MM.1S (cell line): Measurements from ENCODE around the gene FNDC5.

Source experiments
- DNase-seq: peaks from one replicate; pipeline ENCODE4 v3.0.0-alpha.2; 2015
- H2AFZ ChIP-seq: fragments of 300-600 bp; sonication (generic); 2 replicates; pipeline ENCODE4 v1.6.0; 2016; ENCODE audit warnings: antibody characterized with exemption, low read length
- H3F3A ChIP-seq: fragments of 300-600 bp; sonication (generic); 2 replicates; pipeline ENCODE4 v1.6.1; 2016; ENCODE audit warnings: mild to moderate bottlenecking, antibody characterized with exemption, low read length, moderate library complexity, mixed read lengths; ENCODE audit not compliant: insufficient read depth
- H3K27ac ChIP-seq: fragments of 300-600 bp; sonication (generic); 2 replicates; pipeline ENCODE4 v1.5.1; 2016; ENCODE audit warnings: mild to moderate bottlenecking, low read length
- H3K27me3 ChIP-seq: fragments of 300-600 bp; sonication (generic); replicated peaks from 2 replicates; pipeline ENCODE4 v1.6.0; 2016; ENCODE audit warnings: low read length; ENCODE audit not compliant: insufficient read depth
- H3K36me3 ChIP-seq: fragments of 300-600 bp; sonication (generic); replicated peaks from 2 replicates; pipeline ENCODE4 v1.6.1; 2016; ENCODE audit warnings: mild to moderate bottlenecking, low read length, mixed read lengths; ENCODE audit not compliant: insufficient read depth
- H3K4me1 ChIP-seq: fragments of 300-600 bp; sonication (generic); 2 replicates; pipeline ENCODE4 v1.6.1; 2016; ENCODE audit warnings: low read length, mixed read lengths
- H3K4me2 ChIP-seq: fragments of 300-600 bp; sonication (generic); 2 replicates; pipeline ENCODE4 v1.6.0; 2016; ENCODE audit warnings: low read depth, low read length
- H3K4me3 ChIP-seq: fragments of 300-600 bp; sonication (generic); 2 replicates; pipeline ENCODE4 v1.5.1; 2016; ENCODE audit warnings: low read length, mixed read lengths
- H3K79me2 ChIP-seq: fragments of 300-600 bp; sonication (generic); 2 replicates; pipeline ENCODE4 v1.6.1; 2016; ENCODE audit warnings: mixed run types, low read length, mixed read lengths
- H3K9ac ChIP-seq: fragments of 300-600 bp; sonication (generic); 2 replicates; pipeline ENCODE4 v1.6.1; 2016; ENCODE audit warnings: low read length, mixed read lengths
- H3K9me2 ChIP-seq: fragments of 300-600 bp; sonication (generic); replicated peaks from 2 replicates; pipeline ENCODE4 v1.6.1; 2016; ENCODE audit warnings: mild to moderate bottlenecking, low read length, mixed read lengths; ENCODE audit not compliant: insufficient read depth
- H3K9me3 ChIP-seq: fragments of 300-600 bp; sonication (generic); replicated peaks from 2 replicates; pipeline ENCODE4 v1.6.1; 2016; ENCODE audit warnings: mild to moderate bottlenecking, low read length, mixed read lengths; ENCODE audit not compliant: insufficient read depth
- H4K20me1 ChIP-seq: fragments of 300-600 bp; sonication (generic); 2 replicates; pipeline ENCODE4 v1.6.1; 2016; ENCODE audit warnings: mild to moderate bottlenecking, low read length, moderate library complexity, mixed read lengths; ENCODE audit not compliant: insufficient read depth
- EZH2 ChIP-seq: fragments of 300-600 bp; sonication (generic); optimal IDR thresholded peaks from 2 replicates; pipeline ENCODE3; 2017; ENCODE audit warnings: low read depth, mild to moderate bottlenecking, antibody characterized with exemption, low read length, mixed read lengths
- EZH2phosphoT487 ChIP-seq: fragments of 300-600 bp; sonication (generic); IDR thresholded peaks from 2 replicates; pipeline ENCODE4 v1.6.1; 2018; ENCODE audit warnings: antibody characterized with exemption, low read length
- TF ChIP-seq, protein P1 (sequence below): fragments of 300-600 bp; sonication (generic); IDR thresholded peaks from 2 replicates; pipeline ENCODE4 v1.5.1; 2016; ENCODE audit warnings: antibody characterized with exemption, low read length, mixed read lengths

Gene FNDC5

DNA sequence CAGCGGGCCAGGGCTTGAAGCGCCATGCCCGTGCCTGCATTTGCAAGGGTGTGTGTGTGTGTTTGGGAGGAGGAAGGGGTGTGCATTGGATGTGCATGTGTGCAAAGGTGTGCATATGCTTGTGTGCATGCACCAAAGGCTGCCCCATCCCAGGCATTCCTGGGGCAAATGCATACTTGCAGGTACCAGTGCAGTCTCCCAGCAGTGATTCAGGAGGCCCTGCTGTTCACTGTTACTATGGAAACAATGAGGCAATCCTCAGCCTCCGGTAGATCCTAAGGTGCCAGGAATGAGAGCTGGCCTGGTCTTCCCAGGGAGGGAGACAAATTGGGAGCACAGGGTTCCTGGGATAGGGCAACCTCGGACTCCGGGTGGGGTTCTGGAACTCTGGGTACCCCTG is 7.5 kb upstream of the FNDC5 start:
- H3K4me3 ChIP-seq: no peak overlapping the region
- no peak overlapping the region for H3K9ac ChIP-seq
- H3K4me1 ChIP-seq: no peaks in the 10 kb centered on the region
- no peak overlapping the region for H3K4me2 ChIP-seq
- no peaks in the 10 kb centered on the region for H4K20me1 ChIP-seq
- H3K9me3 ChIP-seq: no peaks in the 10 kb centered on the region
- no peak overlapping the region for H3K27ac ChIP-seq
- H3K27me3 ChIP-seq: no peaks in the 10 kb centered on the region
- H3K36me3 ChIP-seq: no peaks in the 10 kb centered on the region
- no peak for TF ChIP-seq EZH2phosphoT487
- no peak for TF ChIP-seq EZH2
- TF ChIP-seq, protein P1, sequence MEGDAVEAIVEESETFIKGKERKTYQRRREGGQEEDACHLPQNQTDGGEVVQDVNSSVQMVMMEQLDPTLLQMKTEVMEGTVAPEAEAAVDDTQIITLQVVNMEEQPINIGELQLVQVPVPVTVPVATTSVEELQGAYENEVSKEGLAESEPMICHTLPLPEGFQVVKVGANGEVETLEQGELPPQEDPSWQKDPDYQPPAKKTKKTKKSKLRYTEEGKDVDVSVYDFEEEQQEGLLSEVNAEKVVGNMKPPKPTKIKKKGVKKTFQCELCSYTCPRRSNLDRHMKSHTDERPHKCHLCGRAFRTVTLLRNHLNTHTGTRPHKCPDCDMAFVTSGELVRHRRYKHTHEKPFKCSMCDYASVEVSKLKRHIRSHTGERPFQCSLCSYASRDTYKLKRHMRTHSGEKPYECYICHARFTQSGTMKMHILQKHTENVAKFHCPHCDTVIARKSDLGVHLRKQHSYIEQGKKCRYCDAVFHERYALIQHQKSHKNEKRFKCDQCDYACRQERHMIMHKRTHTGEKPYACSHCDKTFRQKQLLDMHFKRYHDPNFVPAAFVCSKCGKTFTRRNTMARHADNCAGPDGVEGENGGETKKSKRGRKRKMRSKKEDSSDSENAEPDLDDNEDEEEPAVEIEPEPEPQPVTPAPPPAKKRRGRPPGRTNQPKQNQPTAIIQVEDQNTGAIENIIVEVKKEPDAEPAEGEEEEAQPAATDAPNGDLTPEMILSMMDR: no peak
- H3F3A ChIP-seq: no peaks in the 10 kb centered on the region
- no peaks in the 10 kb centered on the region for H3K9me2 ChIP-seq
- H3K79me2 ChIP-seq: no peaks in the 10 kb centered on the region
- DNase-seq: no peak
- H2AFZ ChIP-seq: no peak overlapping the region

DNA sequence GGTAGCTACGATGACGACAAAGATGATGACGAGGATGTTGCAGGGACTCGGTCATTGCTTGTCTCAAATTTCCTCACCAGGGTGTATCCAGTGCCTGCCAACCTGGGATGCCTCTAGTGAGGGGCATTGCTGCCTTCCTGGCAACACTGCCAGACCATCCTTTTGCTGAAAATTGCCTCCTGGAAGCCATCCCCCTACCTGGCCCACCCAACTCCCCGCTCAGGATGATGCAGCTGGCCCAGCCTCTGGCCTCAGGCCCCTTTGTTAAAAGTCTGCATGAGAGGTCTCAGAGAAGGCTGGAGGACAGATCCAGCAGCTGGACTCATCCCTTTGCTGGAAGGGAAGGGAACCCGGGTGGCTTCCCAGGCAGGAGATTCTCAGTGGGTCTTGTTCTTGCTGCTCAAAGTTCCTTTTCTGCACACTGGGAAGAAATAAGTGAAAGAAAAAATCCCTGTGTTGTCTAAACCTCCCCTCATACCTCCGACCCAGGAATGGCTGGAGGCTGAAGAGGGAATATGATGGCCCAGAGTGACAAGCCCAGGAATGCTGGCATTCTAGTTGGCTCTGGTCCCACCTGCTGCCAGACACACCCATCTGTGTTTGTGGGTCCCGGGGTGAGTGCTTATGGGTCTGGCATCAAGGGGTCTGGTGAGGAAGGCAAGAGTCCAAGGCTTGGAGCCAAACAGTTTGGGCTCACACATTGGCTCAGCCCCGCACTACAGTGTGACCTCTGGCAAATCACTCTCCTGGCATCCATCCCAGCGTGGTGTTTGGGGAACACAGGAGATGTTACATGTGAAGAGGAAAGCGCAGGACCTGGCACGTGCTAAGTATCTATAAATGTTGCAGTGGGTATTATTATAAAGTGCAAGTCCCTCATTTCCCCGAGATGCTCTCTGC is 6.7 kb upstream of the FNDC5 start:
- Histone ChIP-seq H3K36me3 (no peaks in the 10 kb centered on the region), H3K9me3 (no peaks in the 10 kb centered on the region), H4K20me1 (no peaks in the 10 kb centered on the region), H3F3A (no peaks in the 10 kb centered on the region), H3K4me3 (no peak overlapping the region), H3K27ac (no peak overlapping the region), H3K27me3 (no peaks in the 10 kb centered on the region), H2AFZ (no peak overlapping the region), H3K9me2 (no peaks in the 10 kb centered on the region), H3K4me2 (no peak overlapping the region), H3K9ac (no peak overlapping the region), H3K79me2 (no peaks in the 10 kb centered on the region), H3K4me1 (no peaks in the 10 kb centered on the region)
- TF ChIP-seq EZH2phosphoT487 (no peak), EZH2 (no peak)
- TF ChIP-seq, protein P1: no peak
- no peak for DNase-seq

DNA sequence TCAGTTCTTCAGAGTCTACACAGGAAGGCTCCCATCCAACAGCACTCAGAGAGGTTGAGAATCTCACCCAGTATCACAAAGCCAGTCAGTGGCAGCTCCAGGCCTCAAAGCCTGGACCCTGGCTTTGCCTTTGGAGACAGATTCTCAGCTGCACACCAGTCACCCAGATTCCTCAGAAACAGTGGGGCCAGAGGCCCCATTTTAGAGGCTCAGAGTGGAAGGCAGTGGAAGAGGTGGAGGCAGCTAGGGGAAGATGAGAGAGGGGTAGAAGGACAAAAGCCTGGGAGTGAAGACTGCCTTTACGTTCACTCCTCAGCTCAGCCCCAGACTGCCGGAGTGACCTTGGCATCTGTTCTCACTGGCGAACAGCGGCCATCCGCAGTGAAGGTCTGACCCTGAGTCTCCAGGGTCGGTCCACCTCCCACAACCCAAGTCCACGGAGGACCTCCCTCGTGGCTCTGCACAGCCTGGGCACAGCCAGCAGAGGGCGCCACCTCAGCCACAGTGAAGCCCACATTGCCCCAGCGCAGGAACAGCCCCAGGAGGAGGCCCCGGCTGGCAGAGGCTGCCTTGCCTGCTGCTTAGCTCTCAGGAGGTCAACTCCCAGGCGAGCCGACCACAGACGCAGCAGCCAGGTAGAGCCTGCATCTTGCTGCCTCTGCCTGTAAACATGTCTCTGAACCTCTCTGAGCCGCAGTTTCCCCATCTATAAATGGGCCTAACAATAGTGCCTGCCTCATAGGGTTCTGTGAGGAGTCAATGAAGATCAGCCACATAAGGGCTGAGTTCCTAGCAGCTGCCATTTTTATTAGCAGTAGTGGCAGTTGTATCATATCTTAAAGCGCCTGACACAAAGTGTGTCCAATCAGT is 5.9 kb upstream of the FNDC5 start:
- no peak overlapping the region for H3K4me3 ChIP-seq

More for the DNA sequence above, 5.9 kb upstream of the FNDC5 start:
- Histone ChIP-seq H3F3A (no peaks in the 10 kb centered on the region), H3K9me3 (no peaks in the 10 kb centered on the region), H3K27me3 (peaks cover 5% of the 10 kb centered on the region), H3K9me2 (no peaks in the 10 kb centered on the region), H4K20me1 (no peaks in the 10 kb centered on the region), H3K27ac (no peak overlapping the region), H3K36me3 (no peaks in the 10 kb centered on the region), H2AFZ (no peak overlapping the region), H3K4me1 (no peaks in the 10 kb centered on the region), H3K4me2 (no peak overlapping the region), H3K9ac (no peak overlapping the region), H3K79me2 (no peaks in the 10 kb centered on the region)
- peak; percentile 55 for DNase-seq
- TF ChIP-seq EZH2 (no peak), EZH2phosphoT487 (no peak)
- TF ChIP-seq, protein P1: peak; percentile 90
